Body of pancreas (tissue), 4 donors: ENCODE data around the gene VPS26A. TPM values are rescaled to one million over a fixed set of nuclear protein-coding genes. Genes with fewer than 3 reads are reported as not detected.
A peak's percentile ranks its signal among the peaks of the same experiment; 100 is the strongest.

Source experiments
- ATAC-seq: fragments of 150-250 bp; one replicate; pipeline ENCODE4 v1.9.1; 2016
- DNase-seq, 4 donors: peaks; one replicate each; pipeline ENCODE4 v3.0.0-alpha.2; 2019
- H3K27ac ChIP-seq, 4 donors: fragments of 200-600 bp; sonication (generic); 1 replicate in 3 of 4; 2 replicates in 1 of 4; pipeline versions ENCODE4 v1.5.1 to v1.6.1; 2016 to 2019; ENCODE audit warnings: mild to moderate bottlenecking in 1 of 4, mixed read lengths in 1 of 4, moderate library complexity in 1 of 4
- H3K27me3 ChIP-seq, 2 donors: fragments of 200-600 bp; sonication (generic); one replicate each; pipeline ENCODE4 v1.6.0; 2016; ENCODE audit warnings: mild to moderate bottlenecking in 1 of 2
- H3K36me3 ChIP-seq, 2 donors: fragments of 200-600 bp; sonication (generic); replicated peaks in 1 of 2; 2 replicates each; pipeline ENCODE4 v1.5.1; 2016; ENCODE audit warnings: low read depth in 2 of 2; ENCODE audit not compliant: insufficient read depth in 1 of 2
- H3K4me1 ChIP-seq: fragments of 200-600 bp; sonication (generic); one replicate; pipeline ENCODE4 v1.6.0; 2016
- H3K4me3 ChIP-seq, 2 donors: fragments of 200-600 bp; sonication (generic); 1 replicate in 1 of 2; 2 replicates in 1 of 2; pipeline ENCODE4 v1.5.1; 2016 to 2019
- H3K9me3 ChIP-seq, 3 donors: fragments of 200-600 bp; sonication (generic); 1 replicate in 2 of 3; 2 replicates in 1 of 3; pipeline ENCODE4 v1.5.1; 2016
- CTCF ChIP-seq, 7 experiments: fragments of 450-650 bp in 4 of 7; fragments of 200-600 bp in 3 of 7; sonication (generic) in 3 of 7; IDR thresholded peaks; one replicate each; pipeline ENCODE4 v1.5.1; 2016 to 2019; ENCODE audit warnings: antibody characterized with exemption in 7 of 7
- POLR2A ChIP-seq, 3 donors: fragments of 450-650 bp; IDR thresholded peaks; one replicate each; pipeline ENCODE4 v1.6.1; 2016; ENCODE audit warnings: antibody characterized with exemption in 3 of 3, mild to moderate bottlenecking in 2 of 3
- WGBS, 2 donors: methylation state at CpG; one replicate each; pipeline ENCODE4 v1.1.5; 2017; 5-methylcytosine and 5-hydroxymethylcytosine counted together
- intact Hi-C: fragments of 100-400 bp; cut with DNase I; formaldehyde crosslinking; loops from one replicate; pipeline ENCODE4 v1.15.1; 2023
- total RNA-seq, 2 donors: library from RNA; depleted of rRNA; stranded (reverse); fragments of >200 nt; gene quantifications; one replicate each; pipeline ENCODE4 v1.1.0, GENCODE V29; 2016

Gene VPS26A
- total RNA-seq, 2 donors from 2014 or later = 12.2 to 17.1 TPM

- Histone ChIP-seq H3K9me3 (no peaks in the 10 kb centered on the region), H3K36me3 (no peaks in the 10 kb centered on the region), H3K27me3 (no peaks in the 10 kb centered on the region), H3K27ac (no peak overlapping the region), H3K4me3 (no peak overlapping the region), H3K4me1 (no peaks in the 10 kb centered on the region)
- intact Hi-C loops = no loop called here
- TF ChIP-seq POLR2A (IDR thresholded peaks at IDR 0.05) = no peak
- no peak for TF ChIP-seq CTCF (IDR thresholded peaks at IDR 0.05)
- ATAC-seq (no peak), DNase-seq (peak in 1 of 4 donors; percentile 19)
- 54 to 67% methylated on average over 6 of the region's 6 CpGs for WGBS, 2 donors
Observed at GRCh38 chr10:69101451-69102095, 22.4 kb upstream of the VPS26A start.

GRCh38 chr10:69102440-69102839 is 21.5 kb upstream of the VPS26A start:
- intact Hi-C loops = no loop called here
- no peak overlapping the region for H3K27ac ChIP-seq

GRCh38 chr10:69103784-69104183 is 20.2 kb upstream of the VPS26A start:
- intact Hi-C loops = no loop called here
- WGBS, 2 donors = 52 to 68% methylated on average over 7 of the region's 7 CpGs
- Histone ChIP-seq H3K9me3 (no peaks in the 10 kb centered on the region), H3K27me3 (no peaks in the 10 kb centered on the region), H3K27ac (no peak overlapping the region), H3K4me1 (no peaks in the 10 kb centered on the region), H3K36me3 (no peaks in the 10 kb centered on the region), H3K4me3 (no peak overlapping the region)
- no peak for DNase-seq
- TF ChIP-seq POLR2A (IDR thresholded peaks at IDR 0.05) = no peak
- TF ChIP-seq CTCF (IDR thresholded peaks at IDR 0.05) = no peak
- ATAC-seq = no peak

More at GRCh38 chr10:69102440-69102839, 21.5 kb upstream of the VPS26A start:
- ATAC-seq (no peak), DNase-seq (no peak)
- no peaks in the 10 kb centered on the region for H3K4me1 ChIP-seq
- TF ChIP-seq CTCF (IDR thresholded peaks at IDR 0.05) (no peak), POLR2A (IDR thresholded peaks at IDR 0.05) (no peak)
- no peaks in the 10 kb centered on the region for H3K27me3 ChIP-seq
- WGBS, 2 donors = 74 to 77% methylated on average over 3 of the region's 3 CpGs
- H3K36me3 ChIP-seq = no peaks in the 10 kb centered on the region
- H3K9me3 ChIP-seq = no peaks in the 10 kb centered on the region
- H3K4me3 ChIP-seq = no peak overlapping the region

DNA sequence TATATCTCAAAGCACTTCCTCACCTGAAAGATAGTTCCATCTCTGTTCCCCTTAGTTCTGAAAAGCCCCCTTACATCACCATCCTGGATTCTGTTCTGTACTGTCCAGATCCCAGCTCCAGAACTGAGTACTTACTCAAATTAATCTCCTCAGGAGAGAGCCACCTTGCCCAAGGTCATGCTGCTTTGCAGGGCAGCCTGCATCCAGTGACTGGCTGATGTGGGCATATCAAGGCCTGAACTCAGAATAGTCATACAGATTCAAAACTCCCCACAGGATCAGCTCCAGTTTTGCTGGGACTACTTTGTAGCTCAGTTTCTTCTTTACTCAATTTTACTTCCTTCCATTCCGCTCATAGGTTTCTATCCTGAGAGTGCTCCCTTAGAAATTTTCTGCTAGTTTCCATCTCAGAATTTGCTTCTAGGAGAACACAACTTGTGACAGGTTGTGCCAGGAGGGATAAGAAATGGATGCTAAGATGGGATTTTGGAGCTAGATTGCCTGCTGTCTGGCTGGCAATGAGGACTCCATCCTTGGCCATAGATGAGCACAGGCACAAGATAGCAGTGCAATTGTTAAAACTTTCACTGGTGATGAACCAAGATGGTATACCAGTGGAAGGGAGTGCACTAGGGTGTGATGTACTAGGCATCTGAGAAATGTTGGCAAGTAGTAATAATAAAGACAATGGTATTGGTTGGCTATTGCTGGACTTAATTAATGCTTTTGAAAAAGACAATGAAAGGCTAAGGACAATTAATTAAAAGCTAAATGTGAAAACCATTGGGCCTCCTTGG is 18.8 kb upstream of the VPS26A start:
- H3K27ac ChIP-seq = no peak overlapping the region
- 89 to 100% methylated on average over 1 of the region's 1 CpG for WGBS, 2 donors
- intact Hi-C loops = no loop called here
- H3K9me3 ChIP-seq = no peaks in the 10 kb centered on the region
- no peaks in the 10 kb centered on the region for H3K36me3 ChIP-seq
- no peaks in the 10 kb centered on the region for H3K27me3 ChIP-seq
- H3K4me3 ChIP-seq = no peak overlapping the region
- DNase-seq = no peak
- ATAC-seq = no peak
- TF ChIP-seq CTCF (IDR thresholded peaks at IDR 0.05) (no peak), POLR2A (IDR thresholded peaks at IDR 0.05) (no peak)
- H3K4me1 ChIP-seq = no peaks in the 10 kb centered on the region

DNA sequence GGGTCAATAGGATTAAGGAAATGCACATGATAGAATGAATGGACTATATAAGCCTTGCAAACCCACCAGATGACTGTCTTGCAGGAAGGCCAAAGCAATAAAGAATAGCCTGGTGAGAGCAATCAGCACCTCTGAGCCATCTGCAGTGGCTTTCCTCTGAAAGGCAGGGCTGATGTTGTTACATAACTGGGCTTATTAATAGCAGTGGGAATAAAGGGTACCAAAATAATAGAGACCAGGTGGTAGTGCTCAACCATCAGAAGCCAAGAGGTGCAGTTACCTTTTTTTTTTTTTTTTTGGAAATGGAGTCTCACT is 16.8 kb upstream of the VPS26A start:
- ATAC-seq = no peak
- no peaks in the 10 kb centered on the region for H3K4me1 ChIP-seq
- intact Hi-C loops = no loop called here
- no peak overlapping the region for H3K4me3 ChIP-seq
- TF ChIP-seq POLR2A (IDR thresholded peaks at IDR 0.05) (no peak), CTCF (IDR thresholded peaks at IDR 0.05) (no peak)
- no peaks in the 10 kb centered on the region for H3K27me3 ChIP-seq
- DNase-seq = no peak
- no peak overlapping the region for H3K27ac ChIP-seq
- H3K9me3 ChIP-seq = no peaks in the 10 kb centered on the region
- no peaks in the 10 kb centered on the region for H3K36me3 ChIP-seq
